GM10248 (cell line): ENCODE data around the gene PPHLN1.

Experiments used
- CTCF ChIA-PET: fragments of 300-600 bp; sonication (Branson Sonifier 250); formaldehyde crosslinking; extraction: SDS; loops from one replicate; lab custom pipeline; 2021; ENCODE audit warnings: antibody characterized with exemption; lab: Yijun Ruan, JAX
- POLR2A ChIA-PET: fragments of 350-650 bp; sonication (Branson Sonifier 250); formaldehyde crosslinking; extraction: SDS; loops from one replicate; lab custom pipeline; 2020; ENCODE audit warnings: antibody characterized with exemption; lab: Yijun Ruan, JAX
- DNase-seq: peaks from one replicate; pipeline ENCODE4 v3.0.0; 2012; ENCODE audit errors: extremely low spot score
- TF ChIP-seq, protein P1 (sequence below): IDR thresholded peaks from 2 replicates; pipeline ENCODE4 v1.5.1; 2012; ENCODE audit warnings: mild to moderate bottlenecking, low read depth; ENCODE audit errors: extremely low read depth, missing control alignments, control extremely low read depth

The PPHLN1 gene

GRCh38 chr12:42420395-42420794 lies 94.4 kb downstream of the PPHLN1 start:
- ChIA-PET CTCF (interaction anchor here (1.2 to 1.6 kb wide), 4 partner anchors 8 to 48 kb away, joined by 3 to 4 read pairs (median 4); no protein-coding TSS in a partner anchor), POLR2A (no interaction called here)
- TF ChIP-seq, protein P1, sequence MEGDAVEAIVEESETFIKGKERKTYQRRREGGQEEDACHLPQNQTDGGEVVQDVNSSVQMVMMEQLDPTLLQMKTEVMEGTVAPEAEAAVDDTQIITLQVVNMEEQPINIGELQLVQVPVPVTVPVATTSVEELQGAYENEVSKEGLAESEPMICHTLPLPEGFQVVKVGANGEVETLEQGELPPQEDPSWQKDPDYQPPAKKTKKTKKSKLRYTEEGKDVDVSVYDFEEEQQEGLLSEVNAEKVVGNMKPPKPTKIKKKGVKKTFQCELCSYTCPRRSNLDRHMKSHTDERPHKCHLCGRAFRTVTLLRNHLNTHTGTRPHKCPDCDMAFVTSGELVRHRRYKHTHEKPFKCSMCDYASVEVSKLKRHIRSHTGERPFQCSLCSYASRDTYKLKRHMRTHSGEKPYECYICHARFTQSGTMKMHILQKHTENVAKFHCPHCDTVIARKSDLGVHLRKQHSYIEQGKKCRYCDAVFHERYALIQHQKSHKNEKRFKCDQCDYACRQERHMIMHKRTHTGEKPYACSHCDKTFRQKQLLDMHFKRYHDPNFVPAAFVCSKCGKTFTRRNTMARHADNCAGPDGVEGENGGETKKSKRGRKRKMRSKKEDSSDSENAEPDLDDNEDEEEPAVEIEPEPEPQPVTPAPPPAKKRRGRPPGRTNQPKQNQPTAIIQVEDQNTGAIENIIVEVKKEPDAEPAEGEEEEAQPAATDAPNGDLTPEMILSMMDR, result no peak
- DNase-seq, result no peak

DNA sequence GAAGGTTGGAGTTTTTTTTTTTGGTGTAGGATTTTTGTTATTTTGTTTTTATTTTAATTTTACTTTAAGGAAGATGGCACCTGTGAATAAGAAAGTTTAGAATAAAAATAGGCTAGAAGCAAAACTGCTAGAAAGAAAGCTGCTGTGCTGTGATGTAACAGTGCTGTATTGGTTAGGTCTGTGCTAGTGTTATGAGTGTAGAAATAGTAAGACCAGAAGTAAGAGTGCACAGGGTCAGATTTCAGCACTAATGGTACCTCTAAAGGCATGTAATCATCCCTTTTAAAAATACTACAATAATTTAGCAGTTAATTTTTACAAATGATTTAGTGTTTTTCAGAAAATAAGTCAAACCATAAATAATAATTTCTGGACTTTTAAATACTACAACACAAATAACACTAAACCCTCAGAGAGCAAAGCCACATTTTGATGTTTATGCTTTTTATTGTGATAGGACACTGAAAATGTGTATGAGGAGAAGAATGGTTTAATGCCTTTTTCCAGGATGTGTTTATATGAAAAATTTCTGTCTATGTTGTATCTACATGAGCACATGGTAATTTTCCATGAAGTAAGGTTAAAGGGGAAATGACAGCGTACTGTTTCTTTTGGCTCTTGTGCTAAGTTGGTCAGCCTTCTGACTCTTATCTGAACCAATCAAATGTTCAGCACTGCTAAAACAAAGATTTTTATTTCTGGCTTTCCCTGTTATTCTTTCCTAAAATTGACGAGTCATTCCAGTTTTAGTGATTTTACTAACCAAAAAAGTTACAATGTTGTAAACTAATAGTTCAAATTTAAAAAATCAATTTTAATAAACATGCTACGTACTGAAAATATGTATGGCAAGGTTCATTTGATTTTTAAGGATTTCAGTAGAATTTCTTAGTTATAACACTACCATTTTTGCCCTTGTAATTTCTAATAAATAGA lies 96.1 kb downstream of the PPHLN1 start:
- CTCF ChIA-PET, result interaction anchor here (1.2 to 1.6 kb wide), 3 partner anchors 10 to 50 kb away, joined by 3 to 4 read pairs (median 3); no protein-coding TSS in a partner anchor
- TF ChIP-seq, protein P1, result no peak
- peak; percentile 45 for DNase-seq
- POLR2A ChIA-PET, result no interaction called here

GRCh38 chr12:42422785-42423184 lies 96.8 kb downstream of the PPHLN1 start:
- TF ChIP-seq, protein P1, result no peak
- DNase-seq, result peak; percentile 20
- POLR2A ChIA-PET, result no interaction called here
- CTCF ChIA-PET, result interaction anchor here (2.1 kb wide), 1 partner anchor 15 kb away, joined by 7 read pairs; no protein-coding TSS in a partner anchor

GRCh38 chr12:42426746-42427145 lies 100.8 kb downstream of the PPHLN1 start:
- DNase-seq, result no peak
- TF ChIP-seq, protein P1, result no peak

DNA sequence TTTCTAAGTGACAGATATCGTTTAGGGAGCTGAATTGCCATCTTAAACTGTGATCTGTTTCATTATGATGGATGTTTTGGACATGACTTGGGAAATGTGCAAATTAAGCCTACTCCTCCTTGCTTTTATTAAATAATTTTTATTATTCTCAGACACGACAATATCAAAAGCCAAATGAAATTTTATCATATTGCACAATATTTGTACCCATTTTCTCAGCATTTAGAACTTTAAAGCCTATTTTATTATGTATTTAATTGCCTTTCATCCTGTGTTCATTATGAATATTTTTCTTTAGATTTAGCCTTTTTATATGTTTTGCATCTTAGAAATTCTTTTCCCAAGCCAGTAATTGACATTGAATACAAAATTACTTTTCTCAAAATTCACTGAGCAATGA lies 102.9 kb downstream of the PPHLN1 start:
- ChIA-PET CTCF (interaction anchor here (1.2 kb wide), 1 partner anchor 9 kb away, joined by 3 read pairs; no protein-coding TSS in a partner anchor), POLR2A (no interaction called here)
- TF ChIP-seq, protein P1, result no peak
- DNase-seq, result no peak

More at GRCh38 chr12:42426746-42427145, 100.8 kb downstream of the PPHLN1 start:
- POLR2A ChIA-PET, result no interaction called here
- CTCF ChIA-PET, result interaction anchor here (0.9 to 1.2 kb wide), 2 partner anchors 17 to 20 kb away, joined by 3 to 4 read pairs; no protein-coding TSS in a partner anchor

- no peak for DNase-seq
- POLR2A ChIA-PET, result no interaction called here
- TF ChIP-seq, protein P1, result no peak
- CTCF ChIA-PET, result no interaction called here
Measured at GRCh38 chr12:42432517-42433140, 106.7 kb downstream of the PPHLN1 start.
